Endothelial cell (in vitro differentiated cells): ENCODE results near the gene CREB5. TPM values are rescaled to one million over a fixed set of nuclear protein-coding genes. Genes with fewer than 3 reads are reported as not detected.
A peak's percentile ranks its signal among the peaks of the same experiment; 100 is the strongest.

ENCODE experiments used
- DNase-seq: peaks from one replicate; pipeline ENCODE4 v3.0.0; 2021; ENCODE audit warnings: low spot score
- H3K27ac Mint-ChIP-seq: one replicate; pipeline ENCODE4 v1.8.0; 2021; ENCODE audit warnings: mixed read lengths, inconsistent platforms; ENCODE audit not compliant: unreplicated experiment
- H3K27me3 Mint-ChIP-seq: one replicate; pipeline ENCODE4 v1.8.0; 2021; ENCODE audit warnings: mild to moderate bottlenecking, moderate library complexity, mixed read lengths, inconsistent platforms; ENCODE audit not compliant: unreplicated experiment
- H3K36me3 Mint-ChIP-seq: one replicate; pipeline ENCODE4 v1.8.0; 2021; ENCODE audit warnings: mild to moderate bottlenecking, low read depth, mixed read lengths, inconsistent platforms; ENCODE audit not compliant: unreplicated experiment
- H3K4me1 Mint-ChIP-seq: one replicate; pipeline ENCODE4 v1.8.0; 2021; ENCODE audit warnings: mild to moderate bottlenecking, mixed read lengths, inconsistent platforms; ENCODE audit not compliant: unreplicated experiment
- H3K4me3 Mint-ChIP-seq: one replicate; pipeline ENCODE4 v1.8.0; 2021; ENCODE audit warnings: mild to moderate bottlenecking, mixed read lengths, inconsistent platforms; ENCODE audit not compliant: unreplicated experiment
- H3K9me3 Mint-ChIP-seq: one replicate; pipeline ENCODE4 v1.8.0; 2021; ENCODE audit warnings: mixed read lengths, inconsistent platforms; ENCODE audit not compliant: unreplicated experiment
- total RNA-seq: library from RNA; stranded (reverse); fragmentation: NEBNext Ultra II Directional; extraction: Animal tissue kit (Norgen Biotek cat#: 25700); gene quantifications from one replicate; pipeline ENCODE4 v1.2.1, GENCODE V29; 2021; ENCODE audit not compliant: unreplicated experiment
- TF ChIP-seq, protein P1 (sequence below): fragments of 200-600 bp; sonication (generic); IDR thresholded peaks from one replicate; pipeline ENCODE4 v1.5.0; 2021; ENCODE audit warnings: antibody characterized with exemption; ENCODE audit not compliant: unreplicated experiment

CREB5 gene
- total RNA-seq, 1 donor from 2014 or later: 5.6 TPM

DNA sequence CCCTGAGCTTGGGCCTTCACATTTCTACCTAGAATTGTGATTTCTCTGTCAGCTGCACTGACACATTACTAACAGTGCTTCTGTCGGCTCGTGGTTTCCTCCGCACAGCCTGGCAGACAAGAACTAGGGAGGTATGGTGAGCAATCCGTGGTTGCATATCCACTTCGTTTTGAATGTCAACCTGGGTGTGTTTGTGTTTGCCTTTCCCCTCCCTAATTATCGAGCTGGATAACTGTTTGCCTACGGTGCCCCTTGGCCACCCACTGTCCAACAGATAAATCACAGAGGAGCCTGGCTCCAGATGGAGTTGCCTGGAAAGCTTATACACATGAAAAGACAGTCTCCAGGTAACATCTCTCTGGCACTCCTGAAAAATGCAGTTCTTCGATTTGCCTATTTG, 317.0 kb downstream of the CREB5 start:
- peaks cover 11% of the 10 kb centered on the region for H3K4me1 Mint-ChIP-seq
- H3K9me3 Mint-ChIP-seq: no peaks in the 10 kb centered on the region

DNA sequence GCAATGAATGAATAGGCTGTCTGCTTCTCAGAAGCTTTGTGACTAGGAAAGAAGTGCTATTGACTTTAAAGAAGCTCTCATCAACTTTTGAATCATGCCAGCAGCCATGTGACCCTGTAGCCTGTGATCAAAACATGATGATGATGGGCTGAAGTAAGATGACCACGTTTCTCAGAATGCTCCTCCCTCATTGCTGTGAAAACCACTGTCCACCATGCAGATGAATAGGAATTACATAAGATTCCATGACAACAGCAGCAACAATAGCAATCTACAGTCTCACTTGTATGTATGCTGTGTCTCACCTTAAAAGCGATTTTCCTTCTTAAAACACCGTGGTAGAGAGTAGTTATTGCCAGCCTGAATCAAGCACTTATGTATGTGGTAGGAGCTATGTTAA, 317.4 kb downstream of the CREB5 start:
- no peaks in the 10 kb centered on the region for H3K27me3 Mint-ChIP-seq
- peaks cover 11% of the 10 kb centered on the region for H3K4me1 Mint-ChIP-seq
- no peaks in the 10 kb centered on the region for H3K36me3 Mint-ChIP-seq
- H3K4me3 Mint-ChIP-seq: no peak overlapping the region
- no peak for DNase-seq
- H3K9me3 Mint-ChIP-seq: no peaks in the 10 kb centered on the region
- TF ChIP-seq, protein P1, sequence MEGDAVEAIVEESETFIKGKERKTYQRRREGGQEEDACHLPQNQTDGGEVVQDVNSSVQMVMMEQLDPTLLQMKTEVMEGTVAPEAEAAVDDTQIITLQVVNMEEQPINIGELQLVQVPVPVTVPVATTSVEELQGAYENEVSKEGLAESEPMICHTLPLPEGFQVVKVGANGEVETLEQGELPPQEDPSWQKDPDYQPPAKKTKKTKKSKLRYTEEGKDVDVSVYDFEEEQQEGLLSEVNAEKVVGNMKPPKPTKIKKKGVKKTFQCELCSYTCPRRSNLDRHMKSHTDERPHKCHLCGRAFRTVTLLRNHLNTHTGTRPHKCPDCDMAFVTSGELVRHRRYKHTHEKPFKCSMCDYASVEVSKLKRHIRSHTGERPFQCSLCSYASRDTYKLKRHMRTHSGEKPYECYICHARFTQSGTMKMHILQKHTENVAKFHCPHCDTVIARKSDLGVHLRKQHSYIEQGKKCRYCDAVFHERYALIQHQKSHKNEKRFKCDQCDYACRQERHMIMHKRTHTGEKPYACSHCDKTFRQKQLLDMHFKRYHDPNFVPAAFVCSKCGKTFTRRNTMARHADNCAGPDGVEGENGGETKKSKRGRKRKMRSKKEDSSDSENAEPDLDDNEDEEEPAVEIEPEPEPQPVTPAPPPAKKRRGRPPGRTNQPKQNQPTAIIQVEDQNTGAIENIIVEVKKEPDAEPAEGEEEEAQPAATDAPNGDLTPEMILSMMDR: no peak
- H3K27ac Mint-ChIP-seq: no peak overlapping the region

More for the DNA sequence above, 317.0 kb downstream of the CREB5 start:
- DNase-seq: no peak
- Mint-ChIP-seq H3K27me3 (no peaks in the 10 kb centered on the region), H3K4me3 (no peak overlapping the region), H3K27ac (no peak overlapping the region), H3K36me3 (no peaks in the 10 kb centered on the region)
- TF ChIP-seq, protein P1: no peak

DNA sequence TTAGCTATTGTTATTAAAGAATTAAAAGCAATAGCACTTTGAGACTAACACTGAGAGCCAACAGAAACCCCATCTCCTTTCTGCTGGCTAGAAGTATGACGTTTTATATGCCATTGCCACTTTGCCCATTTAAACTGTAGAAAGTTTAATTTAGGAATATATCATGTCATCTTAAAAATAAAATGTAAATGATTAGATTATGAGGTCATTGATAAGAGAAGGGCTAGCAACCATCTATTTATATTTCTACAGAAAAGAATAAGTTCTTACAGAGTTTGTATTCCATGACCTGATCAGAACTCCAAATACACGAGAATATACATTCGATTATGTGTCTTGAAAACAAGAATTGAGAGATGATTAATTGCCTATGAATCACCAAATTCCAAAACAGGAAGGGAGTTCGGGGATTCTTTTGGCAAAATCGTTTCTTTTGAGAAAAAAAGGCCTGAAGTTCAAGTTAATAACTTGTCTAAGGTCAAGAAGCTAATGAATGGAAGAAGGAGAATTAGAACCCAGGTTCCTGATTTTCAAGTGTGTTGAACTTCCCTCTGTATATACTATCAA, 318.9 kb downstream of the CREB5 start:
- TF ChIP-seq, protein P1: no peak
- DNase-seq: no peak
- H3K9me3 Mint-ChIP-seq: no peaks in the 10 kb centered on the region
- H3K4me1 Mint-ChIP-seq: peaks cover 7% of the 10 kb centered on the region
- H3K27me3 Mint-ChIP-seq: no peaks in the 10 kb centered on the region
- no peaks in the 10 kb centered on the region for H3K36me3 Mint-ChIP-seq
- no peak overlapping the region for H3K4me3 Mint-ChIP-seq
- H3K27ac Mint-ChIP-seq: no peak overlapping the region

DNA sequence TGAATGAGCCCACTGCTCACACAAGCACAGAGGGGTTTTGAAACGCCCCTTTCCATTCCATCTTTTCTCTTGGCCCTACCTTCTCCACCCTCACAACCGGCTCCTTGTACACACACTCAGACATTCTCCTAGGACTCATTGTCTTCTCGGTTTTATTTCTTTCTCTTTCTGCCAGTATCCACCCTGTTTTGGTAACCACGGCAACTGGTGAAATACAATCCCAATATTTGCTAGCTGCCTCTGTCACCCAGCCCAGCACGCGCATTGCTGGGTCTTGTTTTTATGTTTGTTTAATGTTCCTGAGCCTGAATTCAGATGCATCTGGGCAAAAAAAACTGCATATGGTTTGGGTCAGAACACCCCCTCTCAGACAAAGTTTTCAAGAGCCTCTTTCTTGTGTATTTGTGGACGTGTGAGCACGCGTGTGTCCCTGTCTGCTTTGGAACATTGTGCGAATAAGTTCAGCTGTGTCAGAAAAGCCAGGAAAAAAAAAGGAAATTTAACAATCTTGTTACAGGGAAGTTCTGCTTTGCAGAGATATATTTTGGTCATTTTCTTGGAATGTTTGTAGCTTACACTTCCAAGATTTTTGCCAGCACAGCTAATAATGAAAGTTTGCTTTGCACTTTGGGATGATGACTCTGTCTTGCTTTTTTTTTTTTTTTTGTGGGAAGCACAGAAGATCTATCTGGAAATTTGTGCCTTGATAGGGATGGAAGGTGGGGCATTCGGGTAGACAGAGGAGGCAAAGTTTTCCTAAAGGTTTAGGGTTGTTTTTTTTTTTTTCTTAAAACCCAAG, 320.0 kb downstream of the CREB5 start:
- H3K27ac Mint-ChIP-seq: peak overlapping the region; percentile 0
- H3K4me1 Mint-ChIP-seq: peaks cover 5% of the 10 kb centered on the region
- H3K9me3 Mint-ChIP-seq: no peaks in the 10 kb centered on the region
- H3K36me3 Mint-ChIP-seq: no peaks in the 10 kb centered on the region
- TF ChIP-seq, protein P1: no peak
- peak; percentile 14 for DNase-seq
- no peaks in the 10 kb centered on the region for H3K27me3 Mint-ChIP-seq
- H3K4me3 Mint-ChIP-seq: no peak overlapping the region

DNA sequence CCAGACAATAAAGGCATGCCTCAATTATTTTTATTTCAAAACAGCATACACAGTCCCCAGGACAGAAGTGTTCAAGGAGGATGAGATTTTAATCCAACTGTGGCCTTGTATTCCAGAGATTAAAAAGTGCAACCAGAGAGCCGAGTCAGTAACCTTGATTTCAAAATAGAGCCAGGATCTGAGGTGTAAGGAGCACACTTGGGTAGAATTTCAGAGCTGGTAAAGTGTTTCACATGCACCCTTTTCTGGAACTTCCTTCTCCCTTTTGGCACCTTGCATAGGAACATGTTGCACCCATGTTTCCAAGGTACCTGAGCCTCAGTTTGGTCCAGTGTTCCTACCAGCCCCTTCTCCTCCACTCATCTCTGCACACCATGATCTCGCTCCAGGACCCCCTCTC, 320.7 kb downstream of the CREB5 start:
- no peak overlapping the region for H3K4me3 Mint-ChIP-seq
- H3K36me3 Mint-ChIP-seq: no peaks in the 10 kb centered on the region
- no peaks in the 10 kb centered on the region for H3K27me3 Mint-ChIP-seq
- no peak overlapping the region for H3K27ac Mint-ChIP-seq
- no peak for DNase-seq
- no peaks in the 10 kb centered on the region for H3K9me3 Mint-ChIP-seq
- peaks cover 4% of the 10 kb centered on the region for H3K4me1 Mint-ChIP-seq
- TF ChIP-seq, protein P1: no peak
